AG10803 (cell line): ENCODE data around the gene HIP1.

Experiments
- DNase-seq: peaks from one replicate; pipeline ENCODE4 v3.0.0; 2010; ENCODE audit warnings: low read depth
- H3K4me3 ChIP-seq: 2 replicates; pipeline ENCODE4 v1.5.1; 2011; ENCODE audit warnings: mild to moderate bottlenecking, low read length, control low read depth
- CTCF ChIP-seq: conservative IDR thresholded peaks from 2 replicates; pipeline ENCODE4 v1.5.1; 2011; ENCODE audit warnings: mild to moderate bottlenecking, low read length, control low read depth, inconsistent platforms

The HIP1 gene

GRCh38 chr7:75621124-75621523 lies 117.6 kb downstream of the HIP1 start:
- TF ChIP-seq CTCF, result no peak
- H3K4me3 ChIP-seq, result no peak overlapping the region
- no peak for DNase-seq

GRCh38 chr7:75619636-75620035 lies 119.1 kb downstream of the HIP1 start:
- TF ChIP-seq CTCF, result no peak
- DNase-seq, result no peak

GRCh38 chr7:75617634-75618234 lies 121.0 kb downstream of the HIP1 start:
- DNase-seq, result peak; percentile 51
- no peak overlapping the region for H3K4me3 ChIP-seq
- TF ChIP-seq CTCF, result no peak

More at GRCh38 chr7:75619636-75620035, 119.1 kb downstream of the HIP1 start:
- H3K4me3 ChIP-seq, result no peak overlapping the region

- H3K4me3 ChIP-seq, result no peak overlapping the region
- TF ChIP-seq CTCF, result no peak
- DNase-seq, result no peak
Observed at GRCh38 chr7:75616421-75617167, 122.1 kb downstream of the HIP1 start.

GRCh38 chr7:75614401-75614800 lies 124.3 kb downstream of the HIP1 start:
- DNase-seq, result peak; percentile 13
- H3K4me3 ChIP-seq, result no peak overlapping the region
- no peak for TF ChIP-seq CTCF

GRCh38 chr7:75613351-75613750 lies 125.4 kb downstream of the HIP1 start:
- no peak for TF ChIP-seq CTCF
- no peak overlapping the region for H3K4me3 ChIP-seq
- no peak for DNase-seq
